Fibroblast of pulmonary artery (primary cell): ENCODE measurements around the gene PKHD1.

ENCODE experiments used
- DNase-seq: peaks from one replicate; pipeline ENCODE4 v3.0.0-alpha.2; 2010; ENCODE audit warnings: low read depth
- H3K4me3 ChIP-seq: replicated peaks from 2 replicates; pipeline ENCODE4 v1.5.1; 2011; ENCODE audit warnings: low read depth, mild to moderate bottlenecking, control low read depth, low read length, moderate library complexity
- CTCF ChIP-seq: IDR thresholded peaks from 2 replicates; pipeline ENCODE4 v1.5.1; 2011; ENCODE audit warnings: mild to moderate bottlenecking, control low read depth, low read length, inconsistent platforms; ENCODE audit errors: missing control alignments

PKHD1 gene

GRCh38 chr6:52041134-52041533 lies 46.3 kb downstream of the PKHD1 start:
- no peak for DNase-seq
- TF ChIP-seq CTCF: no peak
- no peak overlapping the region for H3K4me3 ChIP-seq

- no peak for TF ChIP-seq CTCF
- DNase-seq: no peak
- no peak overlapping the region for H3K4me3 ChIP-seq
These were observed 59.7 kb downstream of the PKHD1 start for GRCh38 chr6:52027699-52028098.

GRCh38 chr6:52024451-52025068 lies 62.9 kb downstream of the PKHD1 start:
- TF ChIP-seq CTCF: no peak
- H3K4me3 ChIP-seq: no peak overlapping the region

GRCh38 chr6:52022675-52023074 lies 64.7 kb downstream of the PKHD1 start:
- DNase-seq: no peak
- TF ChIP-seq CTCF: no peak
- H3K4me3 ChIP-seq: no peak overlapping the region

More at GRCh38 chr6:52024451-52025068, 62.9 kb downstream of the PKHD1 start:
- no peak for DNase-seq

- no peak overlapping the region for H3K4me3 ChIP-seq
- peak; percentile 59 for TF ChIP-seq CTCF
- DNase-seq: peak; percentile 52
These were observed 66.4 kb downstream of the PKHD1 start for GRCh38 chr6:52020945-52021570.

GRCh38 chr6:52019881-52020280 lies 67.5 kb downstream of the PKHD1 start:
- no peak for DNase-seq
- no peak for TF ChIP-seq CTCF
- no peak overlapping the region for H3K4me3 ChIP-seq

GRCh38 chr6:52019092-52019491 lies 68.3 kb downstream of the PKHD1 start:
- no peak for DNase-seq
- no peak overlapping the region for H3K4me3 ChIP-seq
- no peak for TF ChIP-seq CTCF
